Activated CD8-positive, alpha-beta memory T cell treated with anti-CD3 and anti-CD28 coated beads for 36 hours (primary cell): ENCODE results near the gene SLC43A3. TPM values are rescaled to one million over a fixed set of nuclear protein-coding genes. Genes with fewer than 3 reads are reported as not detected.
"Not testable (repeated sequence)": the region's sequence is repeated elsewhere in the genome, so short reads cannot be mapped to it uniquely, and the experiment has no call there.

Experiments
- CTCF ChIA-PET: fragments of 350-600 bp; sonication (Branson Sonifier 250); formaldehyde crosslinking; loops from one replicate; lab custom pipeline; 2021; ENCODE audit warnings: antibody characterized with exemption; lab: Charles Lee
- POLR2A ChIA-PET: fragments of 350-600 bp; sonication (Branson Sonifier 250); formaldehyde crosslinking; loops from one replicate; lab custom pipeline; 2021; ENCODE audit warnings: antibody characterized with exemption; lab: Charles Lee
- total RNA-seq, 2 experiments: library from RNA; stranded (reverse); gene quantifications; one replicate each; pipeline ENCODE4 v1.2.3, GENCODE V29; 2021

The SLC43A3 gene
- total RNA-seq, 2 experiments from 2014 or later = 444 to 465 TPM

GRCh38 chr11:57461841-57462489 is 35.0 kb upstream of the SLC43A3 start:
- CTCF ChIA-PET = interaction anchor here (2.6 to 11.3 kb wide), 2 partner anchors 12 to 19 kb away, joined by 11 to 171 read pairs; no protein-coding TSS in a partner anchor
- POLR2A ChIA-PET = interaction anchor here (0.5 kb wide), 1 partner anchor 382 kb away, joined by 4 read pairs; no protein-coding TSS in a partner anchor

DNA sequence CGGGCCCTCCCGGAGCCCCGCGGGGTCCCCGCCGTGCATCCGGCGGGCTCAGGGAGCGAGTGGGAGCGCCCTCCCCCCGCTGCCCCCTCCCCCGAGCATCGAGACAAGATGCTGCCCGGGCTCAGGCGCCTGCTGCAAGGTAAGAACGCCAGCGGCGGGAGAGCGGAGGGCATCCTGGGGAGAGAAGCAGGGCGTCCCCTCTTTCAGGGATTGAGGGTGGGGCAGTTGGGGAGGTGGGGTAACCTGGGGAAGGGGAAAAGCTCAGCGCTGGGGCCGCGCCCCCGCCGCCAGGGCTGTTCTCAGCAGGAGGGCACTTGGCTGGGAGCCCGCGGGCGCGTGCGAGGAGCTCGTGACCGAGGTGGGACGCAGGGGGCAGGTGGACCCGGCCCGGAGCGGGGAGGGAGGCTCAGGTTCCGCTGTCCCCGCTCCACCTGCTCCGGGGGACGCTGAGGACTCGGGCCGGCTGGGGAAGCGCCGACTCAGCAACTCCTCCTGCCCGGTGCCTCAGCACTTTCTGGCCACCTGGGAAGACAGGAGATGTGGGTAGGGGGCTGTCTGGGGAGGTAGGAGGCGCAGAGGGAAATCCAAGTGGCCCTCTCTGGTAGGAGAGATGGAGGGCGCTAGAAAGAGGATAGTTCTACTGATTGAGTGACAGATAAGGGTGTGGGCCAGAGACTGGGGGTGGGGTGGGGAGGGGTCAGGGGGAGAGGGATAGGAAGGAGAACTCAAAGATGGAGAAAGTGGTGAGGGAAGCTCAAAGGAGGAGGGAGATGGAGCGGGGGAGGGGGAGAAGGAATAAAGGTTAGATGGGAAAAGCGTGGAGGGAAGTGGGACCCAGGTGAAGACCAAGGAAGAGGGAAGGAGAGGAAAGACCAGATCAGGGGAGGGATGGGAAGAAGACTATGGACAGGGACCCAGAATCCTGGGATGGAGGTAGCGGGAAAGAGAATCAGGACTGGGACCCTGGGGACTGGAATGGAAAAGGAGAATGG is 34.1 kb upstream of the SLC43A3 start:
- POLR2A ChIA-PET = no interaction called here
- CTCF ChIA-PET = interaction anchor here (0.9 to 11.3 kb wide), 8 partner anchors 12 to 340 kb away, joined by 3 to 171 read pairs (median 3); partner anchors contain the start of genes SLC43A1 and SLC43A3

- POLR2A ChIA-PET = interaction anchor here (0.7 kb wide), 1 partner anchor 1169 kb away, joined by 3 read pairs; no protein-coding TSS in a partner anchor
- CTCF ChIA-PET = interaction anchor here (0.9 to 11.3 kb wide), 12 partner anchors 13 to 341 kb away, joined by 3 to 171 read pairs (median 4); partner anchors contain the start of genes SLC43A1, SLC43A3 and TIMM10
Observed at GRCh38 chr11:57460022-57460757, 33.3 kb upstream of the SLC43A3 start, which contains the start of gene RTN4RL2. RTN4RL2 (plus strand) TSS chr11:57460528; CDS start chr11:57460866, 338 bp downstream.

DNA sequence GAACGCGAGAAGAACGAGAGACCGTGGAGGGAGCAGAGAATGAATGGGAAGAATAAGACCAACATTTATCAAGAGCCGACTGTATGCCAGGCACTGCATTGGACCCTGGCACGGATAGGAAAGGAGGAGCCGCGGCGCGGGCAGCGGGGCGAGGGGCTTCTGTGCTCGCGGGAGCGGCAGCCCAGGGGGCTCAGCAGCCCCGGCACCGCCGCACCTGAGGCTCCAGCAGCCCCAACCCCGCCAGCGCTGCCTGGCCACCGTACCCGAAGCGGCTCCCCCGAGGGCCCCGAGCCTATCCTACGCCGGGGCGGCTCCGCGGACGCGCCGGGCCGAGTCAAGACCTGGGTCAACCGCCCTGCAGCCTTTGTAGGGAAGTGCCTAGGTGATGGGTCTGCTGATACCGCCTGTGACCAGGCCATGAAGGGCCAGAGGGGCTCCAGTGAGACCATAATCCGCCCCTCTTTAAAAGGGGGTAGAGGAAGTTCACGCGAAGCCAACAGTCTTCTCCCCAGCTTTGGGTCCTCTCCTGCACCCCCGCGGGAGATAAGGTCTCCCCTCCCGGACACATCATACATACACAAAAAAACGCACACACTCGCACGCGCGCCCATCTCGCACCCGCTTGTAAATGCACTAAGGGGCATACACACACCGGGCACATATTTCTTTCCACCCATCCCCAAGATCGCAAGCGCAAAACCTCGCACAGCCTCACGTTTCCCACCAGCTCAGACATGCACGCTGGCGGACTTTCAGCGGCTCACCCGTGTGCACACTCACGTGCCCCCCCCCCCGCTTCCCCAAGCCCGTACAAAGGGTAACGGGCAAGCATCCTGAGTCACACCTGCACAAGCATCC is 32.5 kb upstream of the SLC43A3 start:
- POLR2A ChIA-PET = interaction anchor here (0.7 to 1.2 kb wide), 3 partner anchors 34 to 1170 kb away, joined by 3 to 5 read pairs (median 3); no protein-coding TSS in a partner anchor
- CTCF ChIA-PET = interaction anchor here (0.8 to 11.3 kb wide), 27 partner anchors 10 to 341 kb away, joined by 3 to 171 read pairs (median 6); partner anchors contain the start of genes P2RX3, SLC43A1, SLC43A3 and TIMM10

- POLR2A ChIA-PET = interaction anchor here (0.6 to 1.2 kb wide), 3 partner anchors 32 to 56 kb away, joined by 3 to 5 read pairs (median 3); no protein-coding TSS in a partner anchor
Observed at GRCh38 chr11:57458410-57459163, 31.7 kb upstream of the SLC43A3 start.

DNA sequence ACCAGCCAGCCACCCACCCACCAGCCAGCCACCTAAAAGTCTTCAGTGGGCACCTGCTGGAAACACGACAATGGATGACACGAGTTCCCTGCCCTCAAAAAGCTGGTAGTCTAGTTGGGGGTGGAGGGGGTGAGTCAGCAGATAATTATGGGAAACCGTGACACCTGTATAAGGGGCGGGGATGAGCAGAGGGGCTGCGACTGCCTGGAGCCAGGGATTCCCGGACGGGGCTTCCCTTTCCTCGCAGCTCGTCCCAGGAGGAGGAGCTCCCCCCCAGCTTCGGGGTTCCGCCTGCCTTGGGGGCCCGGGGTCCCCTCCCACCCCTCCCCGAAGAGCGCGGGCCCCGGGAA is 31.1 kb upstream of the SLC43A3 start:
- ChIA-PET POLR2A (interaction anchor here (0.6 to 1.2 kb wide), 3 partner anchors 32 to 56 kb away, joined by 3 to 5 read pairs (median 3); no protein-coding TSS in a partner anchor), CTCF (interaction anchor here (0.6 to 11.3 kb wide), 45 partner anchors 9 to 1056 kb away, joined by 3 to 171 read pairs (median 4); partner anchors contain the start of genes P2RX3, SLC43A1, SLC43A3 and TIMM10)

More at GRCh38 chr11:57458410-57459163, 31.7 kb upstream of the SLC43A3 start:
- CTCF ChIA-PET = interaction anchor here (0.6 to 11.3 kb wide), 38 partner anchors 9 to 1055 kb away, joined by 3 to 171 read pairs (median 5); partner anchors contain the start of genes P2RX3, SLC43A1, SLC43A3 and TIMM10

- ChIA-PET POLR2A (interaction anchor here (0.6 kb wide), 1 partner anchor 33 kb away, joined by 3 read pairs; no protein-coding TSS in a partner anchor), CTCF (interaction anchor here (0.6 to 11.3 kb wide), 44 partner anchors 8 to 1056 kb away, joined by 3 to 171 read pairs (median 4); partner anchors contain the start of genes P2RX3, SLC43A1, SLC43A3 and TIMM10)
Observed at GRCh38 chr11:57457643-57458023, 30.7 kb upstream of the SLC43A3 start.

DNA sequence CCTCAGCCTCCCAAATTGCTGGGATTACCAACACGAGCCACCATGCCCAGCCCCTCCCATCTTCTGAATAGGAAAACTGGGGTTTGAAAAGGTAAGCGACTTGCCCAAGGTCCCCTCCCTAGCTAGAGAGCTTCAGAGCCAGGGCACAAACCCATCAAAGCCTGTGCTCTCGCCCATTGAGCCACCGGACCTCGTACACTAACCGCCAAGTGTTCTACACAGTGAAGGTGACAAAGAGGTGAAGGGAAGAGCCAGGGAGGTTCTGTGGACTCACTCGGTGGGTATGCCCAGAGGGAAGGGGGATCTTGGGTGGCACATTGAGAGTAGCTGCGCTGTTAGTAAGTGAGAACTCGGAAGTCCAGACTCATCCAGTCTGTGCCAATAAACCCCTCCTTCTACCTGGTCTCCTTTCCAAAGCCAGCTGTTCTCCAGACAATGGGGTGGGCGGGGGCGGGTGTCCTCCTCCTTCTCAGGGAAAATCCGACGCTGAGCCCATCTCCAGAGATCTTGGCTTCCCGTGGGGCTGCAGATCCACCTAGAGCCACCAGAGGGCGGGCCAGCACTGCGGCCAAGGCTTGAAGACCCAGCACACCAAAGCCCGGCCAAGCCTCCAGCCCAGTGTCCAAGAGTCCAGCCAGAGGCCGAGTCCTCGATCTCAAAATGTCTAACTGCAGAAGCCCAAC is 30.2 kb upstream of the SLC43A3 start:
- CTCF ChIA-PET = interaction anchor here (0.6 to 11.3 kb wide), 35 partner anchors 8 to 344 kb away, joined by 3 to 171 read pairs (median 5); partner anchors contain the start of genes P2RX3, SLC43A1, SLC43A3 and TIMM10
- POLR2A ChIA-PET = interaction anchor here (0.6 kb wide), 1 partner anchor 133 kb away, joined by 4 read pairs; no protein-coding TSS in a partner anchor

GRCh38 chr11:57453543-57454177 is 26.7 kb upstream of the SLC43A3 start:
- POLR2A ChIA-PET = no interaction called here

GRCh38 chr11:57446055-57446454 is 19.1 kb upstream of the SLC43A3 start:
- POLR2A ChIA-PET = no interaction called here
- CTCF ChIA-PET = interaction anchor here (1.9 kb wide), 1 partner anchor 9 kb away, joined by 3 read pairs; no protein-coding TSS in a partner anchor

More at GRCh38 chr11:57453543-57454177, 26.7 kb upstream of the SLC43A3 start:
- CTCF ChIA-PET = interaction anchor here (1.2 kb wide), 1 partner anchor 10 kb away, joined by 3 read pairs; no protein-coding TSS in a partner anchor

DNA sequence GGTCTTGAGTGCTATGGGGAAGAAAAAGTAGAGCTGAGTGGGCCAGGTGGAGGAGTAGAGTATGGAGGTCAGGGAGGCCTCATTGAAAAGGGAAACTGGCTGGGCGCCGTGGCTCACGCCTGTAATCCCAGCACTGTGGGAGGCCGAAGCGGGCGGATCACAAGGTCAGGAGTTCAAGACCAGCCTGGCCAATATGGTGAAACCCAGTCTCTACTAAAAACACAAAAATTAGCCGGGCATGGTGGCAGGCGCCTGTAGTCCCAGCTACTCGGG is 18.1 kb upstream of the SLC43A3 start:
- POLR2A ChIA-PET = not testable (repeated sequence)
- CTCF ChIA-PET = interaction anchor here (1.3 to 1.7 kb wide), 2 partner anchors 8 to 13 kb away, joined by 3 to 4 read pairs; no protein-coding TSS in a partner anchor

- ChIA-PET POLR2A (no interaction called here), CTCF (interaction anchor here (0.8 to 1.7 kb wide), 3 partner anchors 9 to 36 kb away, joined by 3 to 4 read pairs (median 3); no protein-coding TSS in a partner anchor)
Observed at GRCh38 chr11:57444362-57445121, 17.6 kb upstream of the SLC43A3 start.

DNA sequence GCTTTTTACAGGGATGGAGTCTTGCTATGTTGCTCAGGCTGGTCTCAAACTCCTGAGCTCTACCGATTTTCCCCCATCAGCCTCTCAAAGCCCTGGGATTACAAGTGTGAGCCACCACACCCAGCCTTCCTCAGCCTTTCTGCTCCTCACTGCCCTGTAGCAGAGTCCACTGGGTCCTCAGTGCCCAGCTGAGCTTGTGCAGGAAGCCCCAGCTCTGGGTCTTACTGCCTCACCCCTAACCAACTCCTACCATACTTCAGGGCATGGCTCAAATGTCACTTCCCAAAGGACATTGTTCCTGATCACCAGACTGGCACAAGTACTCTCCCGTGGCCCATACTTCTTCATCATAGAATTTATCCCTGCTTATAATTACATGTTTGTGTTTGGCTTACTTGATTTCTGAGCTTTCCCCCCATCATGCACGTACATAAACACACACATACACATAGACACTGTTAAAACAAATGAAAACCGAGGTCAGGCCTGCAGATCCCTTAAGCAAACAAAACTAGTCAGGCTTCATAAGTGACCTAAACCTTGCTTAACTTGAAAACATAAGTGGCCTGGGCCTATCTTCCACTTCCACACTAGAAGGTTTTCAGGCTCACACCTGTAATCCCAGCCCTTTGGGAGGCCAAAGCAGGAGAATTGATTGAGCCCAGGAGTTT is 14.0 kb upstream of the SLC43A3 start:
- ChIA-PET CTCF (interaction anchor here (1.2 to 1.5 kb wide), 2 partner anchors 17 kb away, joined by 5 to 8 read pairs; no protein-coding TSS in a partner anchor), POLR2A (no interaction called here)

DNA sequence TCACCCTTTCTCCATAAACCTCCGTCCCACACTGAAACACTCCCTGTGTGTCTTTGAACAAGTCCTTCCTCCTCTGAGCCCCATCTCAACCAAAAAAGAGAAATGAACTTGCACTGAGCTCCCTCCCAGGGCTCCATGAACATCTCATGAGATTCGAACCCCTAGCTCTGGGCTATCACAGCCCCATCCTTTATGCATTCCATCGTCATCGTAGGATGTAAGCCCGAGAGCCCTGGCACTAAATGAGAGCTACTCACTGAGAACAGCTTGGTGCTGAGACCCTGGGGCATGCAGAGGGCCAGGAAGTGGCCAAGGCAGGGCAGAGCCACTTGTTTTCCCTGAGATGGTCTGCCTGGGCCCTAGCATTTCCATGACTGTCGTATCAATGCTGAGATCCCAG is 12.9 kb upstream of the SLC43A3 start:
- ChIA-PET POLR2A (no interaction called here), CTCF (interaction anchor here (1.5 kb wide), 1 partner anchor 18 kb away, joined by 8 read pairs; no protein-coding TSS in a partner anchor)
